Lung (tissue), 16 donors: ENCODE data around the gene ATP13A2. TPM values are rescaled to one million over a fixed set of nuclear protein-coding genes. Genes with fewer than 3 reads are reported as not detected.
A peak's percentile ranks its signal among the peaks of the same experiment; 100 is the strongest.

ENCODE experiments used
- ATAC-seq: fragments of 200-7000 bp; cut with Tn5 transposase; one replicate; pipeline ENCODE4 v1.9.1; 2020; ENCODE audit warnings: moderate number of reproducible peaks; ENCODE audit not compliant: insufficient read depth, low FRiP score
- DNase-seq, 3 donors: peaks; one replicate each; pipeline ENCODE4 v3.0.0-alpha.2; 2013 to 2017
- H3K27ac ChIP-seq, 2 donors: one replicate each; pipeline ENCODE4 v1.5.1; 2013; ENCODE audit warnings: mild to moderate bottlenecking in 2 of 2, moderate library complexity in 2 of 2, control low read depth in 1 of 2, inconsistent platforms in 1 of 2, low read depth in 1 of 2, low read length in 1 of 2
- H3K27me3 ChIP-seq, 3 donors: one replicate each; pipeline ENCODE4 v1.5.1; 2013; ENCODE audit warnings: low read length in 2 of 3; ENCODE audit not compliant: control insufficient read depth in 3 of 3, insufficient read depth in 3 of 3
- H3K36me3 ChIP-seq, 4 donors: one replicate each; pipeline ENCODE4 v1.5.1; 2013; ENCODE audit warnings: low read length in 4 of 4, mild to moderate bottlenecking in 1 of 4, moderate library complexity in 1 of 4; ENCODE audit not compliant: control insufficient read depth in 4 of 4, insufficient read depth in 4 of 4
- H3K4me1 ChIP-seq, 5 donors: one replicate each; pipeline ENCODE4 v1.5.1; 2013; ENCODE audit warnings: low read length in 5 of 5, mild to moderate bottlenecking in 2 of 5, moderate library complexity in 1 of 5; ENCODE audit not compliant: control insufficient read depth in 5 of 5, insufficient read depth in 5 of 5
- H3K4me3 ChIP-seq: one replicate; pipeline ENCODE4 v1.5.1; 2013; ENCODE audit warnings: mild to moderate bottlenecking, control low read depth, moderate library complexity
- H3K9ac ChIP-seq, 2 donors: one replicate each; pipeline ENCODE4 v1.5.1; 2013; ENCODE audit warnings: low read length in 2 of 2, control low read depth in 1 of 2; ENCODE audit not compliant: insufficient read depth in 1 of 2
- H3K9me3 ChIP-seq, 4 donors: one replicate each; pipeline ENCODE4 v1.5.1; 2013; ENCODE audit warnings: low read length in 3 of 4, mild to moderate bottlenecking in 1 of 4, moderate library complexity in 1 of 4; ENCODE audit not compliant: control insufficient read depth in 4 of 4, insufficient read depth in 3 of 4
- WGBS, 2 donors: extraction: QIAGEN DNeasy Blood & Tissue Kit; methylation state at CpG; one replicate each; pipeline ENCODE4 v1.1.7; 2013; 5-methylcytosine and 5-hydroxymethylcytosine counted together
- long read RNA-seq, 5 donors: transcript quantifications; one replicate each; lab custom pipeline, GENCODE V29; 2026
- polyA plus RNA-seq, 2 donors: library from polyadenylated mRNA; stranded (reverse); fragments of 200-250 nt; gene quantifications; one replicate each; pipeline ENCODE4 v1.2.1, GENCODE V29; 2013
- total RNA-seq, 2 donors: library from RNA; depleted of rRNA in 1 of 2; stranded (reverse); fragments of >200 nt in 1 of 2; gene quantifications; one replicate each; pipeline ENCODE4 v1.2.1, GENCODE V29; 2014 to 2021
- TF ChIP-seq, protein P1 (sequence below): IDR thresholded peaks from 2 replicates; pipeline ENCODE4 v1.5.1; 2012; ENCODE audit warnings: mild to moderate bottlenecking; ENCODE audit errors: control extremely low read depth, extremely low read depth
- donor health status: control.
- donor health status: control.
- donor health status: Bipolar disorder and iron deficiency.
- donor health status: healthy.
- donor health status: DM: yes; HTN: yes; CAD: no.

ATP13A2 gene, protein sequence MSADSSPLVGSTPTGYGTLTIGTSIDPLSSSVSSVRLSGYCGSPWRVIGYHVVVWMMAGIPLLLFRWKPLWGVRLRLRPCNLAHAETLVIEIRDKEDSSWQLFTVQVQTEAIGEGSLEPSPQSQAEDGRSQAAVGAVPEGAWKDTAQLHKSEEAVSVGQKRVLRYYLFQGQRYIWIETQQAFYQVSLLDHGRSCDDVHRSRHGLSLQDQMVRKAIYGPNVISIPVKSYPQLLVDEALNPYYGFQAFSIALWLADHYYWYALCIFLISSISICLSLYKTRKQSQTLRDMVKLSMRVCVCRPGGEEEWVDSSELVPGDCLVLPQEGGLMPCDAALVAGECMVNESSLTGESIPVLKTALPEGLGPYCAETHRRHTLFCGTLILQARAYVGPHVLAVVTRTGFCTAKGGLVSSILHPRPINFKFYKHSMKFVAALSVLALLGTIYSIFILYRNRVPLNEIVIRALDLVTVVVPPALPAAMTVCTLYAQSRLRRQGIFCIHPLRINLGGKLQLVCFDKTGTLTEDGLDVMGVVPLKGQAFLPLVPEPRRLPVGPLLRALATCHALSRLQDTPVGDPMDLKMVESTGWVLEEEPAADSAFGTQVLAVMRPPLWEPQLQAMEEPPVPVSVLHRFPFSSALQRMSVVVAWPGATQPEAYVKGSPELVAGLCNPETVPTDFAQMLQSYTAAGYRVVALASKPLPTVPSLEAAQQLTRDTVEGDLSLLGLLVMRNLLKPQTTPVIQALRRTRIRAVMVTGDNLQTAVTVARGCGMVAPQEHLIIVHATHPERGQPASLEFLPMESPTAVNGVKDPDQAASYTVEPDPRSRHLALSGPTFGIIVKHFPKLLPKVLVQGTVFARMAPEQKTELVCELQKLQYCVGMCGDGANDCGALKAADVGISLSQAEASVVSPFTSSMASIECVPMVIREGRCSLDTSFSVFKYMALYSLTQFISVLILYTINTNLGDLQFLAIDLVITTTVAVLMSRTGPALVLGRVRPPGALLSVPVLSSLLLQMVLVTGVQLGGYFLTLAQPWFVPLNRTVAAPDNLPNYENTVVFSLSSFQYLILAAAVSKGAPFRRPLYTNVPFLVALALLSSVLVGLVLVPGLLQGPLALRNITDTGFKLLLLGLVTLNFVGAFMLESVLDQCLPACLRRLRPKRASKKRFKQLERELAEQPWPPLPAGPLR
- total RNA-seq (10 to 100 TPM; 20.2 to 50.6 TPM), polyA plus RNA-seq (10 to 100 TPM; 24.7 to 41.9 TPM)
- long read RNA-seq, donor 1, partial matches to known transcripts: 9 of 11 reads
- long read RNA-seq, donor 1, other reads (novel, unspliced or antisense): 0 of 11 reads
- long read RNA-seq, donor 2, partial matches to known transcripts: 5 of 5 reads
- long read RNA-seq, donor 2, other reads (novel, unspliced or antisense): 0 of 5 reads
- long read RNA-seq, donor 3: 0 reads
- long read RNA-seq, donor 4: 0 reads
- long read RNA-seq, donor 5, partial matches to known transcripts: 9 of 10 reads
- long read RNA-seq, donor 5, other reads (novel, unspliced or antisense): 0 of 10 reads

DNA sequence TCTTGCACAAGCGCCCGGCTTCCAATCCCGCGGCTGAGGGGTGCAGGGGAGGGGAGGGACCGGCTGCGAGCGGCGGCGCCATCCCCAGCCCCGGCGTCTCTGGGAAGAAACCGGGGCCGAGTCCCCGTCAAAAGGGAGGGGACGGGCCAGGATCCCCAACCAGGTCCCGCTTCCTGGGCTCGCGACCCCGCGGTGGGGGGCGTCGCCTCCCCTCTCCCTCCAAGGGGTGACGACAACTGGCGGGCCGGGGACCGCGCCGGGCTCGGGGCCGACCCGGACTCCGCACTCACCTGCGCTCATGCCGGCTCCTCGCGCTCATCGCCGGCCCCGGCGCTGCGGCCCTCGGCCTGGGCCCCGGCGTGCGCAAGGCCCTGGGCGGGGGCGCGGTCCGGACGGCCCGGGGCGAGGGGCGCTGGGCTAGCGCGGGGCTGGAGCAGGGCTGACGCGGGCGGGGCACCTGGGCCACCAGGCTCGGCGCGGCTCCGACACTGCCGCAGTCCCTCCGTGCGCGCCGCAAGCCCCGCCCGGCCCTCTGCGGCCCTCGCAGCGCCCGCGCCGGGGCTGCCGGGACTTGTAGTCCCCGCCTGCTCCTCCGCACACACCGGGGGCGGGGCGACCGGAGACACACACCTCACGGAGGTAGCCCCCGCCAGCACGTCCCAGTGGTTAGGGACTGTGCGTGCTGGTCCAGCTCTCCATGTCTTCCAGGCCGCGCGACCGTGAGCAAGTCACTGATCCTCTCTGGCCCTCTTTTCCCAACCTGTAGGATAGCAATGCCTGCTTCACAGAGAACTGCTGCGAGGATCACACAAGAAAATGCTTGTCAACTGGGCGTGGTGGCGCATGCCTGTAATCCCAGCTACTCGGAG, at the start of gene ATP13A2:
TSS of gene ATP13A2 (minus strand) at position 490 of the 869 bp plus-strand sequence. CDS start at position 300, 190 bp downstream.
- WGBS, 2 donors: 1 to 2% methylated on average over 58 to 94 of the region's 94 CpGs
- H3K9me3 ChIP-seq: no peaks in the 10 kb centered on the region
- H3K4me1 ChIP-seq: peaks cover 0 to 16% (median 3%) of the 10 kb centered on the region in 5 donors
- H3K9ac ChIP-seq: peak within 1 kb of the TSS in 1 of 2 donors; percentile 46
- peak within 1 kb of the TSS; percentile 86 for H3K4me3 ChIP-seq
- TF ChIP-seq, protein P1, sequence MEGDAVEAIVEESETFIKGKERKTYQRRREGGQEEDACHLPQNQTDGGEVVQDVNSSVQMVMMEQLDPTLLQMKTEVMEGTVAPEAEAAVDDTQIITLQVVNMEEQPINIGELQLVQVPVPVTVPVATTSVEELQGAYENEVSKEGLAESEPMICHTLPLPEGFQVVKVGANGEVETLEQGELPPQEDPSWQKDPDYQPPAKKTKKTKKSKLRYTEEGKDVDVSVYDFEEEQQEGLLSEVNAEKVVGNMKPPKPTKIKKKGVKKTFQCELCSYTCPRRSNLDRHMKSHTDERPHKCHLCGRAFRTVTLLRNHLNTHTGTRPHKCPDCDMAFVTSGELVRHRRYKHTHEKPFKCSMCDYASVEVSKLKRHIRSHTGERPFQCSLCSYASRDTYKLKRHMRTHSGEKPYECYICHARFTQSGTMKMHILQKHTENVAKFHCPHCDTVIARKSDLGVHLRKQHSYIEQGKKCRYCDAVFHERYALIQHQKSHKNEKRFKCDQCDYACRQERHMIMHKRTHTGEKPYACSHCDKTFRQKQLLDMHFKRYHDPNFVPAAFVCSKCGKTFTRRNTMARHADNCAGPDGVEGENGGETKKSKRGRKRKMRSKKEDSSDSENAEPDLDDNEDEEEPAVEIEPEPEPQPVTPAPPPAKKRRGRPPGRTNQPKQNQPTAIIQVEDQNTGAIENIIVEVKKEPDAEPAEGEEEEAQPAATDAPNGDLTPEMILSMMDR: no peak
- no peaks in the 10 kb centered on the region for H3K27me3 ChIP-seq
- no peaks in the 10 kb centered on the region for H3K36me3 ChIP-seq
- DNase-seq (peak; percentile 67 to 84 (median 70)), ATAC-seq (peak; percentile 90)
- H3K27ac ChIP-seq: peak within 1 kb of the TSS in 1 of 2 donors; percentile 43

DNA sequence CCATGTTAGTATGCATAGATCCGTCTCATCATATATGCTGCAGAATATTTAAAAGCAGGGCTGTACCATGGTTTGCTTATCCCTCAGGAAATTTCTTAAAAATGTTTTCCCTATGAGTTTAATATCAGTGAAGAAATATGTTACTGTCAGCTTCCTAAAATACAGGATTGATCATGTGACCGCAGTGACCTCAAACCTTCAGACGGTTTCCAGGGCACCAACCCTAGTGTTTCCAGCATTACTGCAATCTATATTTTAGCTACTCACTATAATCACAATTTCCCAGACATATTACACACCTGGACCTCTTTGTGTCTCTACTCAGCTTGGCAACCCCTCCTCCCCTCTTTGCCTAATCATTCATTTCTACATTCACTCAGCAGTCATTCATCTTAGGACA, 49.8 kb upstream of the ATP13A2 start:
- Histone ChIP-seq H3K27me3 (peaks cover 0 to 2% (median 0%) of the 10 kb centered on the region in 3 donors), H3K4me3 (no peak overlapping the region), H3K9ac (no peak overlapping the region), H3K36me3 (no peaks in the 10 kb centered on the region), H3K4me1 (peaks cover 0 to 2% (median 0%) of the 10 kb centered on the region in 5 donors), H3K27ac (no peak overlapping the region), H3K9me3 (peaks cover 0 to 2% (median 0%) of the 10 kb centered on the region in 4 donors)
- DNase-seq: no peak
- TF ChIP-seq, protein P1: no peak
- no peak for ATAC-seq
- WGBS, 2 donors: 38 to 64% methylated on average over 3 of the region's 3 CpGs

DNA sequence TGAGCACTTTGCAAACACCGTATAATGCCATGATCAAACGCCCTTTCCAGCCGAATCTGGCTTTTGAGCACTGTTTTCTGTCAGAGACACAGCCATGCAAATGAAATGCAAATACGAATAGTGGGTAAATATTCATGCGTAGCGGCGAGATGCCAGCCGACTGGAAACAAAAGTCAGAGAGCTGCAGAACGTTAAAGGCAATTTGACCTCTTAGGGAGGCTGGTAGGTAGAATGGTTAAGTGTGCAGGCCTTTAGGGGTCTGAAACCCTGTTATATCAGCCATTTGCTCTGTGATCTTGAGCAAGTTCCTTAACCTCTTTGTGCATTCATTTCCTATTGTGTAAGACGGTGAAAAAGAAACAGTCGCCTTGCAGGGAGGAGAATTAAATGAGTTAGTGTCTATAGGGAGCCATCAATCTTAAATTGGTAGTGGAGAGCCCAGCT, 48.6 kb upstream of the ATP13A2 start:
- Histone ChIP-seq H3K9ac (no peak overlapping the region), H3K27ac (no peak overlapping the region), H3K9me3 (no peaks in the 10 kb centered on the region), H3K36me3 (no peaks in the 10 kb centered on the region), H3K4me1 (no peaks in the 10 kb centered on the region), H3K4me3 (no peak overlapping the region), H3K27me3 (peaks cover 0 to 2% (median 0%) of the 10 kb centered on the region in 3 donors)
- no peak for DNase-seq
- 31 to 53% methylated on average over 11 of the region's 11 CpGs for WGBS, 2 donors
- TF ChIP-seq, protein P1: no peak
- ATAC-seq: no peak
